ENCODE measurements around the gene RSPO4.

RSPO4 gene

DNA sequence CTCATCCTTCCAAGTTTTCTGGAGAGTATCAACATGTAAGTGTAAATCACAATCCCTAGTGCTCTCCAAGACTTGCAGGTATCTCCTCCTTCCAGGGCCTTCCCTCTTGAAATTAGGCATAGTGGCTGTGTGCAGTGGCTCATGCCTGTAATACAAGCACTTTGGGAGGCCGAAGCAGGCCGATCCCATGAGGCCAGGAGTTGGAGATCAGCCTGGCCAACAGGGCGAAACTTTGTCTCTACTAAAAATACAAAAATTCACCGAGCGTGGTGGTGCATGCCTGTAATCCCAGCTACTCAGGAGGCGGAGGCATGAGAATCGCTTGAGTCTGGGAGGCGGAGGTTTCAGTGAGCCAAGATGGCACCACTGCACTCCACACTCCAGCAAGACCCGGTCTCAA lies 76.6 kb downstream of the RSPO4 start:
- no peaks in the 10 kb centered on the region for H3K36me3 ChIP-seq (replicated peaks; ENCODE audit: low read depth, low read length)
- H3K9ac ChIP-seq (ENCODE audit: low read length): no peak overlapping the region
- H3K4me2 ChIP-seq (ENCODE audit: low read length): no peak overlapping the region
- H3K4me1 ChIP-seq (ENCODE audit: low read length): no peaks in the 10 kb centered on the region
- no peak overlapping the region for H3K27ac ChIP-seq (ENCODE audit: low read length)
- no peak overlapping the region for H3K4me3 ChIP-seq (ENCODE audit: low read length)
- H3K9me3 ChIP-seq (ENCODE audit: insufficient read depth, low read length): peaks cover 7% of the 10 kb centered on the region; the same call in 1 of the 2 replicates
- no peak overlapping the region for H2AFZ ChIP-seq (ENCODE audit: low read depth, low read length)
- no peak for TF ChIP-seq EZH2phosphoT487 (IDR thresholded peaks at IDR 0.05; ENCODE audit: low read depth)
- TF ChIP-seq, protein P1, sequence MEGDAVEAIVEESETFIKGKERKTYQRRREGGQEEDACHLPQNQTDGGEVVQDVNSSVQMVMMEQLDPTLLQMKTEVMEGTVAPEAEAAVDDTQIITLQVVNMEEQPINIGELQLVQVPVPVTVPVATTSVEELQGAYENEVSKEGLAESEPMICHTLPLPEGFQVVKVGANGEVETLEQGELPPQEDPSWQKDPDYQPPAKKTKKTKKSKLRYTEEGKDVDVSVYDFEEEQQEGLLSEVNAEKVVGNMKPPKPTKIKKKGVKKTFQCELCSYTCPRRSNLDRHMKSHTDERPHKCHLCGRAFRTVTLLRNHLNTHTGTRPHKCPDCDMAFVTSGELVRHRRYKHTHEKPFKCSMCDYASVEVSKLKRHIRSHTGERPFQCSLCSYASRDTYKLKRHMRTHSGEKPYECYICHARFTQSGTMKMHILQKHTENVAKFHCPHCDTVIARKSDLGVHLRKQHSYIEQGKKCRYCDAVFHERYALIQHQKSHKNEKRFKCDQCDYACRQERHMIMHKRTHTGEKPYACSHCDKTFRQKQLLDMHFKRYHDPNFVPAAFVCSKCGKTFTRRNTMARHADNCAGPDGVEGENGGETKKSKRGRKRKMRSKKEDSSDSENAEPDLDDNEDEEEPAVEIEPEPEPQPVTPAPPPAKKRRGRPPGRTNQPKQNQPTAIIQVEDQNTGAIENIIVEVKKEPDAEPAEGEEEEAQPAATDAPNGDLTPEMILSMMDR (IDR thresholded peaks at IDR 0.05; ENCODE audit: low read depth, low read length): no peak
- H3K79me2 ChIP-seq (ENCODE audit: low read length): no peaks in the 10 kb centered on the region
- H4K20me1 ChIP-seq (ENCODE audit: insufficient read depth, low read length): no peaks in the 10 kb centered on the region
- H3K27me3 ChIP-seq (ENCODE audit: low read depth, low read length): peaks cover 21% of the 10 kb centered on the region; the same call in 1 of the 2 replicates

DNA sequence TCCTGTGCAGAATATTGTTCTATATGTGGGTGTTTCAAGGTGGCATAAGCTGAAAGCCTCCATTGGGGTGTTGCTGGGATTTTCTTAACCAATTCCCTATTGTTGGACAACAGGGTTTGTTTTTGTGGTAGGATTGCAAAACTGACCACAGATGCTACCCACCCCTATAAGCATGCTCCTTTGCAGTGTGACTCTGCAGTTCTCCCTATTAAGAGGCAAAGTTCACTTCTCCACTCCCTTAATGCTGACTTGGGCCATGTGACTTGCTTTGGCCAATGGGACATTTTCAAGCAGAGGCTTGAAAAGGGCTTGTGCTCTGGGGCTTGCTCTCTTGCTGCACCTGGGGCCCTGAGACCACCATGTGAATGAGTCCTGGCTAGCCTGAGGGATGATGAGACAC lies 77.5 kb downstream of the RSPO4 start:
- TF ChIP-seq, protein P1 (IDR thresholded peaks at IDR 0.05; ENCODE audit: low read depth, low read length): no peak
- TF ChIP-seq EZH2phosphoT487 (IDR thresholded peaks at IDR 0.05; ENCODE audit: low read depth): no peak
- peaks cover 21% of the 10 kb centered on the region; the same call in 1 of the 2 replicates for H3K27me3 ChIP-seq (ENCODE audit: low read depth, low read length)
- H3K36me3 ChIP-seq (replicated peaks; ENCODE audit: low read depth, low read length): no peaks in the 10 kb centered on the region
- no peak overlapping the region for H3K27ac ChIP-seq (ENCODE audit: low read length)
- H3K9ac ChIP-seq (ENCODE audit: low read length): no peak overlapping the region
- no peak overlapping the region for H3K4me2 ChIP-seq (ENCODE audit: low read length)
- H4K20me1 ChIP-seq (ENCODE audit: insufficient read depth, low read length): no peaks in the 10 kb centered on the region
- H2AFZ ChIP-seq (ENCODE audit: low read depth, low read length): no peak overlapping the region
- peaks cover 3% of the 10 kb centered on the region; the same call in 1 of the 2 replicates for H3K9me3 ChIP-seq (ENCODE audit: insufficient read depth, low read length)
- H3K4me3 ChIP-seq (ENCODE audit: low read length): no peak overlapping the region
- H3K79me2 ChIP-seq (ENCODE audit: low read length): no peaks in the 10 kb centered on the region
- no peaks in the 10 kb centered on the region for H3K4me1 ChIP-seq (ENCODE audit: low read length)

GRCh38 chr20:922781-923180 lies 79.3 kb downstream of the RSPO4 start:
- TF ChIP-seq EZH2phosphoT487 (IDR thresholded peaks at IDR 0.05; ENCODE audit: low read depth): no peak
- TF ChIP-seq, protein P1 (IDR thresholded peaks at IDR 0.05; ENCODE audit: low read depth, low read length): no peak
- Histone ChIP-seq H3K9ac (ENCODE audit: low read length) (no peak overlapping the region), H3K27me3 (ENCODE audit: low read depth, low read length) (peaks cover 13% of the 10 kb centered on the region; the same call in 1 of the 2 replicates), H3K27ac (ENCODE audit: low read length) (no peak overlapping the region), H2AFZ (ENCODE audit: low read depth, low read length) (no peak overlapping the region), H3K4me1 (ENCODE audit: low read length) (no peaks in the 10 kb centered on the region), H3K9me3 (ENCODE audit: insufficient read depth, low read length) (no peaks in the 10 kb centered on the region), H4K20me1 (ENCODE audit: insufficient read depth, low read length) (no peaks in the 10 kb centered on the region), H3K36me3 (replicated peaks; ENCODE audit: low read depth, low read length) (no peaks in the 10 kb centered on the region), H3K4me3 (ENCODE audit: low read length) (no peak overlapping the region), H3K79me2 (ENCODE audit: low read length) (no peaks in the 10 kb centered on the region), H3K4me2 (ENCODE audit: low read length) (no peak overlapping the region)

DNA sequence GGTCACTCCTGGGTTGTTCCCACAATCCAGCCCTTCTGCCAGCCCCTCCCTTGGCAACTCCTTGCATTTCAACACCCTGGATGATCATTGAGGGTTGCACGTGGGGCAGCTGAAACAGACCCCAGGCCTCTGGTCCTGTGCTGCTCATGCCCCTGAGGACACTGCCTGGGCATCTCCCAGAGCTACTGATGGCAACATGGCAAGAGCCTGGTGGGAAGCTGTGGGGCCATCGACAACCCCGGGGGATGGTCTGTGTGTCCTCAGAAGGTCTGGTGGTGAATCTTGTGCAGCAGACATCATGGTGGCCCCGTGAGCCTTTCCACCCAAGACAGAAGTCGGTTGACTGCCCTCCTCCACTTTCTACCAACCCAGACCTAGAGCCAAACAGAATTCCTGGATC lies 81.0 kb downstream of the RSPO4 start:
- no peaks in the 10 kb centered on the region for H4K20me1 ChIP-seq (ENCODE audit: insufficient read depth, low read length)
- H3K4me2 ChIP-seq (ENCODE audit: low read length): no peak overlapping the region
- no peaks in the 10 kb centered on the region for H3K9me3 ChIP-seq (ENCODE audit: insufficient read depth, low read length)
- H3K4me3 ChIP-seq (ENCODE audit: low read length): no peak overlapping the region
- H3K27ac ChIP-seq (ENCODE audit: low read length): no peak overlapping the region
- H3K27me3 ChIP-seq (ENCODE audit: low read depth, low read length): peaks cover 3% of the 10 kb centered on the region; the same call in 1 of the 2 replicates
- no peaks in the 10 kb centered on the region for H3K79me2 ChIP-seq (ENCODE audit: low read length)
- H3K4me1 ChIP-seq (ENCODE audit: low read length): no peaks in the 10 kb centered on the region
- TF ChIP-seq, protein P1 (IDR thresholded peaks at IDR 0.05; ENCODE audit: low read depth, low read length): no peak
- TF ChIP-seq EZH2phosphoT487 (IDR thresholded peaks at IDR 0.05; ENCODE audit: low read depth): no peak
- H3K9ac ChIP-seq (ENCODE audit: low read length): no peak overlapping the region
- no peak overlapping the region for H2AFZ ChIP-seq (ENCODE audit: low read depth, low read length)
- H3K36me3 ChIP-seq (replicated peaks; ENCODE audit: low read depth, low read length): no peaks in the 10 kb centered on the region
